HEK293 (cell line): ENCODE results near the gene PDE4D.
A peak's percentile ranks its signal among the peaks of the same experiment; 100 is the strongest.

ENCODE experiments used
- BCL6B ChIP-seq: fragments of 450-650 bp; formaldehyde crosslinking; IDR thresholded peaks from 2 replicates; pipeline ENCODE4 v1.5.1; 2017; ENCODE audit warnings: missing biosample characterization, missing genetic modification characterization
- GLI4 ChIP-seq: fragments of 450-650 bp; formaldehyde crosslinking; IDR thresholded peaks from 2 replicates; pipeline ENCODE4 v1.5.1; 2016; ENCODE audit warnings: missing biosample characterization, missing genetic modification characterization
- HOXC10 ChIP-seq: sonication (generic); formaldehyde crosslinking; IDR thresholded peaks from 2 replicates; pipeline ENCODE4 v1.8.1; 2023; ENCODE audit warnings: mild to moderate bottlenecking, missing genetic modification reagents
- OVOL3 ChIP-seq: fragments of 450-650 bp; formaldehyde crosslinking; IDR thresholded peaks from 2 replicates; pipeline ENCODE4 v1.5.1; 2016; ENCODE audit warnings: missing biosample characterization, missing genetic modification characterization
- PRDM4 ChIP-seq: fragments of 450-650 bp; formaldehyde crosslinking; IDR thresholded peaks from 2 replicates; pipeline ENCODE4 v1.5.1; 2017; ENCODE audit warnings: missing biosample characterization, missing genetic modification characterization
- SETDB1 ChIP-seq: IDR thresholded peaks from one replicate; pipeline ENCODE4 v1.6.1; 2017; ENCODE audit warnings: mild to moderate bottlenecking, low read length, moderate library complexity, mixed read lengths; ENCODE audit not compliant: insufficient read length
- SP2 ChIP-seq: fragments of 450-650 bp; formaldehyde crosslinking; IDR thresholded peaks from 2 replicates; pipeline ENCODE4 v1.5.1; 2016; ENCODE audit warnings: missing biosample characterization, missing genetic modification characterization
- TCF7L2 ChIP-seq: IDR thresholded peaks from 2 replicates; pipeline ENCODE4 v1.6.1; 2011; ENCODE audit warnings: low read depth, mild to moderate bottlenecking, inconsistent platforms, low read length, moderate library complexity, borderline replicate concordance
- ZBTB17 ChIP-seq: fragments of 450-650 bp; formaldehyde crosslinking; IDR thresholded peaks from 2 replicates; pipeline ENCODE4 v1.5.1; 2016; ENCODE audit warnings: missing biosample characterization, missing genetic modification characterization
- ZBTB21 ChIP-seq: fragments of 450-650 bp; formaldehyde crosslinking; IDR thresholded peaks from 2 replicates; pipeline ENCODE4 v1.5.1; 2017; ENCODE audit warnings: missing biosample characterization, missing genetic modification characterization
- ZBTB26 ChIP-seq: fragments of 450-650 bp; formaldehyde crosslinking; optimal IDR thresholded peaks from 2 replicates; pipeline ENCODE3; 2016; ENCODE audit warnings: missing biosample characterization, mild to moderate bottlenecking, missing genetic modification characterization
- ZEB2 ChIP-seq: fragments of 450-650 bp; formaldehyde crosslinking; IDR thresholded peaks from 2 replicates; pipeline ENCODE4 v1.5.1; 2016; ENCODE audit warnings: missing biosample characterization, missing genetic modification characterization
- ZNF132 ChIP-seq: fragments of 450-650 bp; formaldehyde crosslinking; IDR thresholded peaks from 2 replicates; pipeline ENCODE4 v1.5.1; 2017; ENCODE audit warnings: missing biosample characterization, missing genetic modification characterization, borderline replicate concordance
- ZNF169 ChIP-seq: fragments of 450-650 bp; formaldehyde crosslinking; IDR thresholded peaks from 2 replicates; pipeline ENCODE4 v1.5.1; 2016; ENCODE audit warnings: missing biosample characterization, missing genetic modification characterization
- ZNF202 ChIP-seq: fragments of 450-650 bp; formaldehyde crosslinking; IDR thresholded peaks from 2 replicates; pipeline ENCODE4 v1.5.1; 2016; ENCODE audit warnings: missing biosample characterization, missing genetic modification characterization, borderline replicate concordance
- ZNF211 ChIP-seq: fragments of 450-650 bp; formaldehyde crosslinking; IDR thresholded peaks from 2 replicates; pipeline ENCODE4 v1.5.1; 2016; ENCODE audit warnings: low read depth, missing biosample characterization, missing genetic modification characterization
- ZNF214 ChIP-seq: fragments of 450-650 bp; formaldehyde crosslinking; IDR thresholded peaks from 2 replicates; pipeline ENCODE4 v1.5.1; 2017; ENCODE audit warnings: missing biosample characterization, mild to moderate bottlenecking, missing genetic modification characterization, borderline replicate concordance
- ZNF416 ChIP-seq: fragments of 450-650 bp; formaldehyde crosslinking; IDR thresholded peaks from 2 replicates; pipeline ENCODE4 v1.5.1; 2016; ENCODE audit warnings: missing biosample characterization, missing genetic modification characterization
- ZNF585B ChIP-seq: fragments of 450-650 bp; formaldehyde crosslinking; IDR thresholded peaks from 2 replicates; pipeline ENCODE4 v1.5.1; 2016; ENCODE audit warnings: missing biosample characterization, missing genetic modification characterization
- ZNF670 ChIP-seq: fragments of 450-650 bp; formaldehyde crosslinking; IDR thresholded peaks from 2 replicates; pipeline ENCODE4 v1.5.1; 2016; ENCODE audit warnings: missing biosample characterization, missing genetic modification characterization, low read depth
- ZNF76 ChIP-seq: fragments of 450-650 bp; formaldehyde crosslinking; IDR thresholded peaks from 2 replicates; pipeline ENCODE4; 2016; ENCODE audit warnings: low read depth, missing biosample characterization, missing genetic modification characterization, borderline replicate concordance
- ZSCAN16 ChIP-seq: fragments of 450-650 bp; formaldehyde crosslinking; IDR thresholded peaks from 2 replicates; pipeline ENCODE4 v1.5.1; 2016; ENCODE audit warnings: missing biosample characterization, missing genetic modification characterization
- TF ChIP-seq, protein P1 (sequence below): fragments of 450-650 bp; formaldehyde crosslinking; IDR thresholded peaks from 2 replicates; pipeline ENCODE4 v1.5.1; 2016; ENCODE audit warnings: missing biosample characterization, missing genetic modification characterization, low read depth
- TF ChIP-seq, protein P2 (sequence below): fragments of 450-650 bp; formaldehyde crosslinking; IDR thresholded peaks from 2 replicates; pipeline ENCODE4 v1.5.1; 2016; ENCODE audit warnings: missing biosample characterization, missing genetic modification characterization
- TF ChIP-seq, protein P3 (sequence below): fragments of 450-650 bp; formaldehyde crosslinking; IDR thresholded peaks from 2 replicates; pipeline ENCODE4 v1.5.1; 2017; ENCODE audit warnings: missing biosample characterization, missing genetic modification characterization
- TF ChIP-seq, protein P4 (sequence below): fragments of 450-650 bp; formaldehyde crosslinking; IDR thresholded peaks from 2 replicates; pipeline ENCODE4 v1.5.1; 2017; ENCODE audit warnings: missing biosample characterization, mild to moderate bottlenecking, missing genetic modification characterization, moderate library complexity
- TF ChIP-seq, protein P5 (sequence below): fragments of 450-650 bp; formaldehyde crosslinking; IDR thresholded peaks from 2 replicates; pipeline ENCODE4 v1.5.1; 2016; ENCODE audit warnings: missing biosample characterization, missing genetic modification characterization

The PDE4D gene

GRCh38 chr5:59360130-59360555, 533.4 kb downstream of the PDE4D start (continued):
- TF ChIP-seq, protein P1, sequence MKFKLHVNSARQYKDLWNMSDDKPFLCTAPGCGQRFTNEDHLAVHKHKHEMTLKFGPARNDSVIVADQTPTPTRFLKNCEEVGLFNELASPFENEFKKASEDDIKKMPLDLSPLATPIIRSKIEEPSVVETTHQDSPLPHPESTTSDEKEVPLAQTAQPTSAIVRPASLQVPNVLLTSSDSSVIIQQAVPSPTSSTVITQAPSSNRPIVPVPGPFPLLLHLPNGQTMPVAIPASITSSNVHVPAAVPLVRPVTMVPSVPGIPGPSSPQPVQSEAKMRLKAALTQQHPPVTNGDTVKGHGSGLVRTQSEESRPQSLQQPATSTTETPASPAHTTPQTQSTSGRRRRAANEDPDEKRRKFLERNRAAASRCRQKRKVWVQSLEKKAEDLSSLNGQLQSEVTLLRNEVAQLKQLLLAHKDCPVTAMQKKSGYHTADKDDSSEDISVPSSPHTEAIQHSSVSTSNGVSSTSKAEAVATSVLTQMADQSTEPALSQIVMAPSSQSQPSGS: no peak
- no peak for TF ChIP-seq ZNF211
- TF ChIP-seq ZBTB21 (tag by site-specific recombination): no peak
- TF ChIP-seq SP2 (tag by site-specific recombination): no peak
- TF ChIP-seq ZEB2: peak; percentile 64; the same call in 1 of the 2 replicates
- TF ChIP-seq PRDM4 (tag by site-specific recombination): peak; percentile 24; the same call in 1 of the 2 replicates
- TF ChIP-seq TCF7L2: no peak
- TF ChIP-seq ZSCAN16: no peak
- TF ChIP-seq ZNF169 (tag by site-specific recombination): no peak
- no peak for TF ChIP-seq ZBTB26 (tag by site-specific recombination)
- no peak for TF ChIP-seq HOXC10 (CRISPR knock-in tag)
- TF ChIP-seq BCL6B: no peak
- TF ChIP-seq ZNF670 (tag by site-specific recombination): no peak
- TF ChIP-seq ZNF416 (tag by site-specific recombination): no peak
- TF ChIP-seq, protein P2, sequence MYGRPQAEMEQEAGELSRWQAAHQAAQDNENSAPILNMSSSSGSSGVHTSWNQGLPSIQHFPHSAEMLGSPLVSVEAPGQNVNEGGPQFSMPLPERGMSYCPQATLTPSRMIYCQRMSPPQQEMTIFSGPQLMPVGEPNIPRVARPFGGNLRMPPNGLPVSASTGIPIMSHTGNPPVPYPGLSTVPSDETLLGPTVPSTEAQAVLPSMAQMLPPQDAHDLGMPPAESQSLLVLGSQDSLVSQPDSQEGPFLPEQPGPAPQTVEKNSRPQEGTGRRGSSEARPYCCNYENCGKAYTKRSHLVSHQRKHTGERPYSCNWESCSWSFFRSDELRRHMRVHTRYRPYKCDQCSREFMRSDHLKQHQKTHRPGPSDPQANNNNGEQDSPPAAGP (tag by site-specific recombination): no peak
- TF ChIP-seq, protein P3, sequence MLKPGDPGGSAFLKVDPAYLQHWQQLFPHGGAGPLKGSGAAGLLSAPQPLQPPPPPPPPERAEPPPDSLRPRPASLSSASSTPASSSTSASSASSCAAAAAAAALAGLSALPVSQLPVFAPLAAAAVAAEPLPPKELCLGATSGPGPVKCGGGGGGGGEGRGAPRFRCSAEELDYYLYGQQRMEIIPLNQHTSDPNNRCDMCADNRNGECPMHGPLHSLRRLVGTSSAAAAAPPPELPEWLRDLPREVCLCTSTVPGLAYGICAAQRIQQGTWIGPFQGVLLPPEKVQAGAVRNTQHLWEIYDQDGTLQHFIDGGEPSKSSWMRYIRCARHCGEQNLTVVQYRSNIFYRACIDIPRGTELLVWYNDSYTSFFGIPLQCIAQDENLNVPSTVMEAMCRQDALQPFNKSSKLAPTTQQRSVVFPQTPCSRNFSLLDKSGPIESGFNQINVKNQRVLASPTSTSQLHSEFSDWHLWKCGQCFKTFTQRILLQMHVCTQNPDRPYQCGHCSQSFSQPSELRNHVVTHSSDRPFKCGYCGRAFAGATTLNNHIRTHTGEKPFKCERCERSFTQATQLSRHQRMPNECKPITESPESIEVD (tag by site-specific recombination): peak; percentile 79
- TF ChIP-seq, protein P4, sequence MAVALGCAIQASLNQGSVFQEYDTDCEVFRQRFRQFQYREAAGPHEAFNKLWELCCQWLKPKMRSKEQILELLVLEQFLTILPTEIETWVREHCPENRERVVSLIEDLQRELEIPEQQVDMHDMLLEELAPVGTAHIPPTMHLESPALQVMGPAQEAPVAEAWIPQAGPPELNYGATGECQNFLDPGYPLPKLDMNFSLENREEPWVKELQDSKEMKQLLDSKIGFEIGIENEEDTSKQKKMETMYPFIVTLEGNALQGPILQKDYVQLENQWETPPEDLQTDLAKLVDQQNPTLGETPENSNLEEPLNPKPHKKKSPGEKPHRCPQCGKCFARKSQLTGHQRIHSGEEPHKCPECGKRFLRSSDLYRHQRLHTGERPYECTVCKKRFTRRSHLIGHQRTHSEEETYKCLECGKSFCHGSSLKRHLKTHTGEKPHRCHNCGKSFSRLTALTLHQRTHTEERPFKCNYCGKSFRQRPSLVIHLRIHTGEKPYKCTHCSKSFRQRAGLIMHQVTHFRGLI: no peak
- TF ChIP-seq OVOL3 (tag by site-specific recombination): no peak
- no peak for TF ChIP-seq ZNF202 (tag by site-specific recombination)
- no peak for TF ChIP-seq ZNF214 (tag by site-specific recombination)
- TF ChIP-seq ZBTB17 (tag by site-specific recombination): peak; percentile 91
- TF ChIP-seq GLI4: no peak
- no peak for TF ChIP-seq SETDB1
- no peak for TF ChIP-seq ZNF585B (tag by site-specific recombination)
- no peak for TF ChIP-seq ZNF132 (tag by site-specific recombination)
- no peak for TF ChIP-seq ZNF76
- TF ChIP-seq, protein P5, sequence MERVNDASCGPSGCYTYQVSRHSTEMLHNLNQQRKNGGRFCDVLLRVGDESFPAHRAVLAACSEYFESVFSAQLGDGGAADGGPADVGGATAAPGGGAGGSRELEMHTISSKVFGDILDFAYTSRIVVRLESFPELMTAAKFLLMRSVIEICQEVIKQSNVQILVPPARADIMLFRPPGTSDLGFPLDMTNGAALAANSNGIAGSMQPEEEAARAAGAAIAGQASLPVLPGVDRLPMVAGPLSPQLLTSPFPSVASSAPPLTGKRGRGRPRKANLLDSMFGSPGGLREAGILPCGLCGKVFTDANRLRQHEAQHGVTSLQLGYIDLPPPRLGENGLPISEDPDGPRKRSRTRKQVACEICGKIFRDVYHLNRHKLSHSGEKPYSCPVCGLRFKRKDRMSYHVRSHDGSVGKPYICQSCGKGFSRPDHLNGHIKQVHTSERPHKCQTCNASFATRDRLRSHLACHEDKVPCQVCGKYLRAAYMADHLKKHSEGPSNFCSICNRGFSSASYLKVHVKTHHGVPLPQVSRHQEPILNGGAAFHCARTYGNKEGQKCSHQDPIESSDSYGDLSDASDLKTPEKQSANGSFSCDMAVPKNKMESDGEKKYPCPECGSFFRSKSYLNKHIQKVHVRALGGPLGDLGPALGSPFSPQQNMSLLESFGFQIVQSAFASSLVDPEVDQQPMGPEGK (tag by site-specific recombination): 0 out of 2 replicates have a peak, but pooled peaks have one; percentile 13
